ENCODE data around the gene ENDOV. TPM values are rescaled to one million over a fixed set of nuclear protein-coding genes. Genes with fewer than 3 reads are reported as not detected.
A peak's percentile ranks its signal among the peaks of the same experiment; 100 is the strongest.
"Not testable (repeated sequence)": the region's sequence is repeated elsewhere in the genome, so short reads cannot be mapped to it uniquely, and the experiment has no call there.

Gene ENDOV
- total RNA-seq, 1 donor from 2014 or later, result 12.9 TPM

DNA sequence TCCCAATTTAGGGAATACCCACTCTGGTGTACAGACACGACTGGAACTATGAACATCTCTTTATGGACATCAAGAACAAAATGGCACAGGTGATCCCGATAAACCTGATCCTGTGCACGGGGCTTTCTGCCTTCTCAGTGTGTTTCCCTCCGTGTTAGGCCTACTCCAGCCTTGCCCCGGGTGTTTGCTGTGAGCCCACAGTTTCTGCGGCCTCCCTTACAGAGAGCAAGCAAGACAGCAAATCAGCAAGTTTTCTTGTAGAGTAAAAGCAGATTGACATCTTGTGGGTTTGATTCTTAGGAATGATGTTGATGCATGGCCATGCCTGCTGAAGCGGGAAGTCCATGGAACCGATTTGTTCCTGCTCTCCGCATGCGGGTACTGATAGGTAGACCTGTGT lies 26.4 kb upstream of the ENDOV start:
- no peak for ATAC-seq

DNA sequence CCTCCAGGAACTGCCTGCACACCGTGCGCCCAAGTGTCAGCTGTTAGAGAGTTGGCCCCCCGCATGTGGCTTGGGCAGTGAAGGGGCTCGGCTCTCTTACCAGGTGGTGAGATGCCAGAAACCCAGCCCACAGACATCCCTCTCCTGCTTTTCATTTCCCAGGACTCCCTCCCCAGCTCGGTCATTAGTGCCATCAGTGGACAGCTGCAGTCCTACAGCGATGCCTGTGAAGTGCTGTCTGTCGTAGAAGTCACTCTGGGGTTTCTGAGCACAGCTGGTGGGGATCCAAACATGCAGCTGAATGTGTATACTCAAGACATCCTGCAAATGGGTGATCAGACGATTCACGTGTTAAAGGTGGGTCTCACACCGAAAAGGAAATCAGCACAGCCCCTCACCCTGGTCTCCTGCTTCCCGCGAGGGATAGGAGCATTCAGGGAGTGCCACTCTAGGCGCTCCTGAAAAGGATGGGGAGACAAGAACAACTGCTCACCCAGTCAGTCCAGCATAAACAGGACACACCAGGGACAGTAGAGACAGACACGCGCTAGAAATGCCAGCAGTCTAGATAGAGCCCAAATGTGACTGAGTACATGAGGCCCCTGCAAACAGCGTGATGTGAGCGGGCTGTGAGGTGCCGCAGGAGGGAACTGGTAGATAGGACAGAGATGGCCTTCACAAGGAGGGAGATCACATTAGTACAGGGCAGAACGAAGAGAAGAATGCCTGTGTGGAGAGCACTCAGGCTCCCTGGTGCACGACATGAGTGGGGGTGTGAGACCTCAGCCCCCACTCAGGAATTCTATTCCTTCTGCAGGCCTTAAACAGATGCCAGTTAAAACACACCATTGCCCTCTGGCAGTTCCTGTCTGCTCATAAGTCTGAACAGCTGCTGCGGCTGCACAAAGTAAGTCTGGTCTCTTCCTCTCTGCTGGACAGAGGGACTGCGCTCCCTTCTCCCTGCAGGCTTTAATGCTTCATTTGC lies 25.7 kb upstream of the ENDOV start:
- no peak for ATAC-seq

DNA sequence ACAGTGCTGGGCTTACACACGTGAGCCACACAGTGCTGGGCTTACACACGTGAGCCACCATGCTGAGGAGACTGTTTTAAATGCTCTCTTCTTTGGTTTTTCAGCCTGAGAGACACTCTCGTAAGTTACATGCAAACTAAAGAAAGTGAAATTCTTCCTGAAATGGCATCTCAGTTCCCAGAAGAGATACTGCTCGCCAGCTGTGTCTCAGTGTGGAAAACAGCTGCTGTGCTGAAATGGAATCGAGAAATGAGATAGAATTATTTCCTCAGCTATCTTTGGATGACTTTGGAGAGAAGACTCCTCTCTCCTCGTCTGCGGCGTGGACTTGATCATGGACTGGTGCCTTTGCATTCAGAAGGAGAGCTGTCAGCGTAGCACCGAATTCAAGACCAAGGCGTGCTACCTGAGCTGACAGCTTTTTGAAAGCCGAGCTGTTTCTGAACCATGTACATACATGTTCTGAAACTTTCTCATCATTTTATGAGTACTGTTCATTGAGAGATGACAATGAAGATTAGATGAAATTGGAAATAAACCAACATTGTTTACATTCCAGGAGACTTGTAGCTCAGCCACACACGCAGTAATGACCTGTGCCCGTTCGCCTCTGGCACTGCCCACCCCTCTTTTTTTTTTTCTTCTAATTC lies 21.6 kb upstream of the ENDOV start:
- no peak for ATAC-seq

DNA sequence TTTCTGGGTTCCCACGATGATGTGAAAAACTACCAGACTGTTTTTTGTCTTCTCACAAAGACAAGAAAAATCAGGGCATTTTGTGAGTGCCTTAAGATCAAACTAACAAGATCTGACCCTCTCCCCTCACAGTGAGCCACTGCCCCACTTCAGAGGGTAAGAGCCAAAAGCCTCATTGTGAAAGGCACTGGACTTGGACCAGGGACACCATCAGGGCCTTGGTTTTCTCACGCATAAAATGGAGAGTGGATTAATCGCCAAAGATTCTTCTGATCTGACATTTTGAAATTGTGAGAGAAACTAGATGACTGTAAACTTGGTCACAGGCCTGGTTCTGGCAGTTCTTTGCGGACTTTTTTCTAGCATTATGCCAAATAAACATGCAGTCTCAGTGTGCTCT lies 21.0 kb upstream of the ENDOV start:
- ATAC-seq, result no peak

DNA sequence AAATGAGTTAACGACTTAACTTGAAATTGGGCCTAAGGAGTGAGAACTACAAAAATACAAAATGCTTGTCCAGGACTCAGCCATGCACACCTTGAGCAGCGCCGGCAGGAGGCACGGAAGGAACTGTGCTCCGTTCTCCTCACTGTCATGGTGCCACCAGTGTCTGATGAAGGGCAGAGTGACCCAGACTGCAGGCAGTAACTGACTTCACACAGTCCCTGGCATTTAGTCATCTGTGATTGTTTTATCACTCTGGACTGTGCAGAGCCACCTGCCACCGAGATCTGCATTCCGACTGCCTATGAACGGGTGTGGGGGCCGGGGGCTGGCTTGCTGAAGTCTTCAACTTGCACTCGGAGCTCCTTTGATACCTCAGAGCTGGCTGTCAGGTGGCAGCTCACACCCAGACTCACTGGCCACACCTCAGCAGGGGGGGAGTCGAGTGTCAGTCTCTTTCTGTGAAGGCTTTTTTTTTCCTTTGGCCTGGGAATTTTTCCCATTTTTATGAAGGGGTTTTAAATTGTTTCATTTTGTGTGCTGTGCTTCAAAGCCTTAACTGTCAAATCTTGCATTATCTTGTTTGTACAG lies 20.2 kb upstream of the ENDOV start:
- peak; percentile 23 for ATAC-seq

DNA sequence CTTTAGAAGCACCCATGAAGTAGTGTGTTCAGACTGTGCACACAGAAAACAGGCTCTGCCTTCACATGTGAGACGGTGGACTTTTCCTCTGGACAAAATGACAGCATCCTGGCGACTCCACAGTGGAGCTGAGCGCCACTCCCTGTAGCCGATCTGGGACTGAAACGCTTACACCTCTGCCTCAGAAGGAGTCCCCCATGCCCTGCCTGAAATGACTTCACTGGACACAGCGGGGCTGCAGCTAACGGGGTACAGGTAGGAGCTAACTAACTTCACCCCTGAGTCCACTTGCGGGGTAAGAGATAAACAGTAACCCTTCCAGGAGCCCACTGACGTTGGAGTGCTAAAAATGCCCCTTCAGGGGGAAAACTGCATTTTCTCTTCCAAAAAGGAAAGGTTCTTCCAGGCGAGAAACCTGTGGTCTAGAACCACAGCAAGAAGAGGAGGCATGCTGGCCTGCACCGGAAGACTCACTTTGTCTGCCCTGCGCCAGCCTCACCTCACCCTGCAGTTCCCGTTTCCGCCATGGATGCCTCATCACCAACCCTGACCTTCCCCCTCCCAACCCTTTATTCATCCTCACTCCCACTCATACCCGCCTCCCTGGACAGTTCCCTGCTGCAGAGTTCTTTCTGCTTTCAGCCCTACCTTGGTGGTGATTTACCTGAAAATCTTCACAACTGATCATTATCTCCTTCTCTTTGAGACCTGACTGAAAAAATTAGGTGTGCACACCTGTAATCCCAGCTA lies 19.4 kb upstream of the ENDOV start:
- peak; percentile 22 for ATAC-seq

DNA sequence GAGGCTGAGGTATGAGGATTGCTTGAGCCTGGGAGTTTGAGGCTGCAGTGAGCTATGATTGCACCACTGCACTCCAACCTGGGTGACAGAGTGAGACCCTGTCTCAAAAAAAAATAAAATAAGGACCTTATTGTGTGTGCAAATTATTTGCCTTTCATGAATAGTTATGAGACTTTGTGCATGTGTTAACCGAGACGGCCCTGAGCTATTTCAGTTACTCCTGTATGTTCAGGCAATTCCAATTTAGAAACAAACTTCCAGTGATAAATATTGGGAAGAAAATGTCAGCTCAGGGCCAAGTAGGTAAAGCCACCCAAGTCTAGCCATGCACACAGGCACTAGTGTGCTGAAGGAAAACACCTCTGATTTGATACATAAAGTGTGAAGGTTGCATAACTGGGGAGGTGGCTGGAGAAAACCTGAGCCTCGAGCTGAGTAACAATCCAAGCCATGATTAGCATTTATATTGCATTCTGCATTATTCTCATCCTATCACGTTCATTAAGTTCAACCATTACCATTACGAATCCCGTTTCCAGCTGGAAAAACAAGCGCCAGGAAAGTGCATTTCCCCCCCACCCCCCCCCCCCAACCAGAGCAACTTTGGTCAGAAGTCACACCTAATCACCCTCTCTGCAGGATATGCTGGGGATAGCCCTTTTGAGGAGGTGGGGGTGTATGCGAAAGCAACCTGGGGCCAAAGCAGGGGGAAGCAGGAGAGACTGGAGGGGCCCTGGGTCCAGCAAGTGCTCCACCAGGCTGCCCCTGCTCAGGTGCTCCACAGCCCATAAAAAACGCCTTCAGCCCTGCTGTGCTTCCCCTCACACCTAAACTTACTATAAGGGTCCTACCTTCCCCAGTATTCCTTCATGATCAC lies 18.6 kb upstream of the ENDOV start:
- ATAC-seq, result peak; percentile 13

DNA sequence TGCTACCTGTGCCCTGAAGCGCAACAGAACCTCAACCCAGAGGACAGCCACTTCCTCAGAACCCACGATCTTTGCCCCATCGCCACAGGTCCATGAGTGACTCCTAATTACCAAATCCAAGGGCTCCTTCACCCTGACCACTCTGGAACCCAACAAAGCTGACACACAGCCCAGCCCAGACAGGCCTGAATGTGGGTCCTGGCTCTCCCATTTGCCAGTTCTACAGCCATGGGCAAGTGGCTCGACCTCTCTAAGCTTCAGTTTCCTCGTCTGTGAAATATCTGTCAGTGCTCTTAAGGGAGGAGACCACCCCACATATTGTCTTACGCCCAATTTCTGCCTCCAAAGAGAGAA lies 18.0 kb upstream of the ENDOV start:
- ATAC-seq, result no peak

DNA sequence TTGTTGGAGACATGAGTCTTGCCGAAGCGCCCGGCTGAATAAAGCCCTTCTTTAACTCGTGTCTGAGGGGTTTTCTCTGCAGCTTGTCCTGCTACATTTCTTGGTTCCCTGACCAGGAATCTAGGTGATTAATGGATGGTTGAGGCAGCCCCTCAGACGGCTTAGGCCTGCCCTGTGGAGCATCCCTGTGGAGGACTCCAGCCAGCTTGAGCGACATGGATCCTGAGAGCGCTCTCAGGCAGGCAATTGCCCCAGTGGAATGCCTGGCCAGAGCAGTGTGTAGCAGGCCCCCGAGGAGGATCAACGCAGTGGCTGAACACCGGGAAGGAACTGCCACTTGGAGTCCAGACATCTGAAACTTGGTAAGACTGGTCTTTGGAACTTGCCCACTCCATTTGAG lies 17.3 kb upstream of the ENDOV start:
- no peak for ATAC-seq

DNA sequence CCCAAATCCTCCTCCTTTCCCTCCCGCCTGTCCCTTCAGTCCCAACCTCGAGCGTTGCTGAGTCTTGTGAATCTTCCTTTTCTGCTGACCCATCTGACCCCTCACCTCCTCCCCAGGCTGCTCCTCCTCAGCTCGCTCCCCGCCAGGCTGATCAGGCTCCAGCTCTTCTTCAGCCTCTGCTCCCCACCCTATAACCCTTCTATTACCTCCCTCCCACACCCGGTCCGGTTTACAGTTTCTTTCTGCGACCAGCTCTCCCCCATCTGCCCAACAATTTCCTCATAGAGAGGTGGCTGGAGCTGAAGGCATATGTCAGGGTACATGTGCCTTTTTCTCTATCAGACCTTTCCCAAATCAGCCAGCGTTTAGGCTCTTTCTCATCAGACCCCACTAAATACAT lies 13.9 kb upstream of the ENDOV start:
- not testable (repeated sequence) for ATAC-seq

DNA sequence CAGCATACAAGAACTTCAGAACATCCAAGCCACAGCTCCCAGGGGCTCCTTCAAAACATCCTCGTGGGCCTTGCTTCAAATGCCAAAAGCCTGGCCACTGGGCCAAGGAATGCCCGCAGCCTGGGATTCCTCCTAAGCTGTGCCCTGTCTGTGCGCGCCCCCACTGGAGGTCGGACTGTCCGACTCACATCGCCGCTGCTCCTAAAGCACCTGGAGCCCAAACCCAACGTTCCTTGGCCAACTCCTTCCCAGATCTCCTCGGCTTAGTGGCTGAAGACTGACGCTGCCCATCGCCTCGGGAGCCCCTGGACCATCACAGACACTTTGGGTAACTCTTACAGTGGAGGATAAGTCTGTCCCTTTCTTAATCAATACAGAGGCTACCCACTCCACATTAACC lies 12.9 kb upstream of the ENDOV start:
- ATAC-seq, result not testable (repeated sequence)

DNA sequence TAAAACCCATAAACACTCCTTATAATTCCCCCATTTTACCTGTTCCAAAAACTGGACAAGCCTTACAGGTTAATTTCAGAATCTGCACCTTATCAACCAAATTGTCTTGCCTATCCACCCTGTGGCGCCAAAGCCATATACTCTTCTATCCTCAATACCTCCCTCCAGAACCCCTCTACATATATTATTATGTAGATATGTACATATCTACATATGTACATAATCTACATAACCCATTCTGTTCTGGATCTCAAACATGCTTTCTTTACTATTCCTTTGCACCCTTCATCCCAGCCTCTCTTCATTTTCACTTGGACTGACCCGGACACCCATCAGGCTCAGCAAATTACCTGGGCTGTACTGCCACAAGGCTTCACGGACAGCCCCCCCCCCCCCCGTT lies 12.0 kb upstream of the ENDOV start:
- ATAC-seq, result no peak

DNA sequence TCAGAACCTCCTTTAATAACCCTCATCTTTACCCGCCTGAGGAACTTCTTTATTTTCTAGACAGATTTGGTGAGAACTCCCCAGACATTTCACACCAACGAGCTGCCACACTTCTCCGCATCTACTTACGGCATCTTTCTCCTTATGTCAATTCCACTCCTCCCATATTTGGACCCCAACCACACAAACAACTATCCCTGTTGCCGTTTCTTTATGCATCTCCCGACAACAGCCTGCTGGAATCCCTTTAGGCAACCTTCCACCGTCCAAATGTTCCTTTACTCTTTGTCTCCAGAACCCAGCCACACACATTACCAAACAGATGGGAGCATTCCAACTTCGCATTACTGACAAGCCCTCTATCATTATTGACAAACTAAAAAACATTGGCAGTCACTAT lies 8.8 kb upstream of the ENDOV start:
- ATAC-seq, result no peak

DNA sequence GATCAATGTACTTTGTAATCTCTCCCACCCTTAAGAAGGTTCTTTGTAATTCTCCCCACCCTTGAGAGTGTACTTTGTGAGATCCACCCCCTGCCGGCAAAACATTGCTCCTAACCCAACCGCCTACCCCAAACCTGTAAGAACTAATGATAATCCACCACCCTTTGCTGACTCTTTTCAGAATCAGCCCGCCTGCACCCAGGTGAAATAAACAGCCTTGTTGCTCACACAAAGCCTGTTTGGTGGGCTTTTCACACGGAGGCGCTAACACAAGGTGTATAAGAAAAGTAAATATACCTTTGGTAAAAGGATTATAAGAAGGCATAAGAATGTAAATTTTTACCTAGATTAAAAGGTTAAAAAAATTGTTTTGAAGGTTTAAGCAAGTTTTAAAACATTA lies 7.0 kb upstream of the ENDOV start:
- ATAC-seq, result not testable (repeated sequence)

DNA sequence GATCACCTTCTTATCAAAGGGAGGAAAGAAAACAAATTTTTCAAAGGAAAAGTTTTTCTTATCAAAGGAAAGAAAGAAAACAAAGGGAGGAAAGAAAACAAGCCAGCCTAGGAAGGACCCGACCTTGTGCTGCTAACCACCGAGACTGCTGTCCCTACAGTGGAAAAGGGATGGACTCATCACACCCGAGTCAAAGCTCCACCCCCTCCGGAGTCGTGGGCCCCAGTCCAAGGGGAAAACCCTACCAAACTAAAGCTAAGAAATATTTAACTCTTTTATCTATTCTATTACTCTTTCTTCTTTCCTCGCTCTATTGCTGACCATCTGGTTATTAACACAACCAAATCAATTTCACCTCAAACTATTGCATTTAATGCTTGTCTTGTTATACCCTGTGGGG lies 6.1 kb upstream of the ENDOV start:
- no peak for ATAC-seq

DNA sequence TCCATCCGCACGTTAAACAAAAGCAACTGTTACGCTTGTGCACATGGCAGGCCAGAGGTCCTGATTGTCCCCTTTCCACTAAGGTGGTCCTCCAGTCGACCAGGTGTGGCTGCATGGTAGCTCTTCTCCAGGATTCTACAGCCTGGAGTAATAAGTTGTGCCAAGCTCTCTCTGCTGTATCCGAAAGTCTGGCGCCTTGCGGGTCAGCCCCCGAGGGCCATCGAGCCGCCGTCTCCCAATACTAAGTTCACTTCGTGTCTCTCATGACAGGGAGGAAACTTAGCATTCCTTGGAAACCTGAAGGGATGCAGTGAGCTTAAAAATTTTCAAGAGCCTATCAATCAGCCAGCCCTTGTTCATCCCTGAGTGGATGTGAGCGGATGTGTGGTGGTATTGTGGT lies 5.3 kb upstream of the ENDOV start:
- ATAC-seq, result no peak

DNA sequence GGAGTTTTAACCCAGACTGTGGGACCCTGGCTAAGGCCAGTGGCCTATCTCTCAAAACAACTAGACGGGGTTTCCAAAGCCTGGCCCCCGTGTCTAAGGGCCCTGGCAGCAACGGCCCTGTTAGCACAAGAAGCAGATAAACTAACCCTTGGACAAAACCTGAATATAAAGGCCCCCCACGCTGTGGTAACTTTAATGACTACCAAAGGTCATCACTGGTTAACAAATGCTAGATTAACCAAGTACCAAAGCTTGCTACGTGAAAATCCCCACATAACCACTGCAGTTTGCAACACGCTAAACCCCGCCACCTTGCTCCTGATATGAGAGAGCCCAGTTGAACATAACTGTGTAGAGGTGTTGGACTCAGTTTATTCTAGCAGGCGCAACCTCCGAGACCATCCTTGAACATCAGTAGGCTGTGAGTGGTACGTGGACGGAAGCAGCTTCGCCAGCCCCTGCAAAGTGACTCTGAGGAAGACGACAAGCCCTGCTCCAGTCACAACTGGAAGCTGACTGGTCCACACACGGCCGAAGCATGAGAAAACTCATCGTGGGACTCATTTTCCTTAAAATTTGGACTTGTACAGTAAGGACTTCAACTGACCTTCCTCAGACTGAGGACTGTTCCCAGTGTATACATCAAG lies 4.4 kb upstream of the ENDOV start:
- ATAC-seq, result not testable (repeated sequence)

DNA sequence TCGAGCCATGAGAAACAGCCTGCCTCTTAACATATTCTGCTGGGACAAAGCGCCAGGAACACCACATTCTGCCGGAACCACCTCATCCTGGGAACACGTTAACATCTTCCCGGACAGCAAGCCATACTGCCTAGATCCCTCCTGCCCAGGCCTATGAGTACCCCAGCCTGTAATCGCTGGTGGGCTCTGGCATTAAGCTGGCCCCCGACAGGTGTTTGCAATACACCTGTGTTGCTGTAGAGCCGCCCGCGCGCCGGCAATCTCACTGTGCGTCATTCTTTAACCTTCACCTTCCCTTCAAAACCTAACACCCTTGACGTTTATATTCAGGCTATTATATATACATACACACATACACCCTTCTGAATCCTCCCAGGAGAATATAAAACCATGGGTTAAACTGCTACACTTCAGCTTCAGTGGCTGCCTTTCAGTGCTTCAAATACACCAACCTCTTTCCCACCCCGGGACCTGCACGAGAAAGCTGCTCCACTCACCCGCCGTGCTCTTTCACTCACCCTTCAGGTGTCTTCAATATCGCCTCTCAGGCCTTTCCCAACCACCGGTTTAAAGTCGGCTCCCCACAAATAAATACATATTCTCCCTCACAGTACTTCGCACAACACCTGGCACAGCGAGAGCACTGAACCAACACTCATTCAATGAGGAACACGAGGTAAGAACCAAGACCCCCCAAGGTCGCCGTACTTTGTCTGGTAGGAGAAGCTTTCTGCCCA lies 1.0 kb upstream of the ENDOV start:
- ATAC-seq, result peak; percentile 3

DNA sequence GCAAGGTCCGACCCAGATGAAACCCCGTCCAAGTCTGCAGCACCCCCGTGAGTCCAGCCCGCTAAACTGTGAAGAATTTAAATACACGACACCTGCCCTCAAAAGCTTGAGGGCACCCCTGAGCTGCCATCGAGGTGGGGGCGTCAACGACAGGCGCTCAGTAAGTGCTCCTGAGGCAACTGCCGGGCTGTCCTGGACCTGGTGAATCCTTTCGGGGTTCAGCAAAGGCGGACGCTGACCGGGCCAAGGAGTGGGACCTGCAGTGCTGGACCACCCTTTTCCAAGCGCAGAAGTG lies 512 bp upstream of the ENDOV start:
- ATAC-seq, result no peak

DNA sequence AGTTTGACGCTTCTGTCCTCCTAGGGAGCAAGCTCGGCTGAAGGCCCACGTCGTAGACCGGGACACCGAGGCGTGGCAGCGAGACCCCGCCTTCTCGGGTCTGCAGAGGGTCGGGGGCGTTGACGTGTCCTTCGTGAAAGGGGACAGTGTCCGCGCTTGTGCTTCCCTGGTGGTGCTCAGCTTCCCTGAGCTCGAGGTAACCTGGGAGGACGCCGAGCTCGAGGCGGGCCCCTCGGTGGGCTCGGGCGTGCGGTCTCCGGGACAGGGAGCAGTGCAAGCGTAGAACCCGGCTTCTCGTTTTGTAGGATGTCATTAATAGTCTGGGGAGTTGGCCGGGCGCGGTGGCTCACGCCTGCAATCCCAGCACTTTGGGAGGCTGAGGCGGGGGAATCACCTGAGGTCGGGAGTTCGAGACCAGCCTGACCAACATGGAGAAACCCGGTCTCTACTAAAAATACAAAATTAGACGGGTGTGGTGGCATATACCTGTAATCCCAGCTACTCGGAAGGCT lies 715 bp downstream of the ENDOV start:
- no peak for ATAC-seq
